GM12891 (cell line): Measurements from ENCODE around the gene MTSS2.

Experiments
- DNase-seq: peaks from one replicate; pipeline ENCODE4 v3.0.0; 2011; ENCODE audit warnings: low spot score; ENCODE audit not compliant: insufficient read length
- FAIRE-seq: peaks from 2 replicates; lab custom pipeline; 2011; peaks lifted over from hg19 to GRCh38; lab: Jason Lieb, UNC
- PAX5 ChIP-seq: IDR thresholded peaks from 2 replicates; pipeline ENCODE4 v1.6.1; 2011; ENCODE audit warnings: low read length, moderate library complexity, mild to moderate bottlenecking; ENCODE audit not compliant: insufficient read depth, severe bottlenecking
- POLR2A ChIP-seq: IDR thresholded peaks from 2 replicates; pipeline ENCODE4 v1.6.1; 2011; ENCODE audit warnings: low read depth, low read length, control low read depth
- POLR2AphosphoS5 ChIP-seq: IDR thresholded peaks from 2 replicates; pipeline ENCODE4 v1.6.1; 2011; ENCODE audit warnings: low read depth, low read length, control low read depth
- POU2F2 ChIP-seq: IDR thresholded peaks from 2 replicates; pipeline ENCODE4 v1.6.1; 2011; ENCODE audit warnings: low read depth, mild to moderate bottlenecking, control low read depth, low read length, moderate library complexity
- SPI1 ChIP-seq: IDR thresholded peaks from 2 replicates; pipeline ENCODE4 v1.6.1; 2011; ENCODE audit warnings: low read depth, low read length, control low read depth
- TAF1 ChIP-seq: IDR thresholded peaks from 2 replicates; pipeline ENCODE4 v1.6.1; 2011; ENCODE audit warnings: low read depth, low read length, control low read depth

The MTSS2 gene

GRCh38 chr16:70701036-70701435 lies 15.2 kb upstream of the MTSS2 start:
- DNase-seq (no peak), FAIRE-seq (no peak)
- TF ChIP-seq POU2F2: no peak

GRCh38 chr16:70700101-70701020 lies 14.5 kb upstream of the MTSS2 start:
- no peak for DNase-seq
- TF ChIP-seq SPI1: no peak
- TF ChIP-seq POLR2A: no peak
- no peak for TF ChIP-seq TAF1
- no peak for TF ChIP-seq POLR2AphosphoS5
- no peak for TF ChIP-seq POU2F2
- TF ChIP-seq PAX5: no peak
- FAIRE-seq: no peak

- FAIRE-seq: no peak
- TF ChIP-seq POLR2A: no peak
- no peak for TF ChIP-seq PAX5
- TF ChIP-seq POLR2AphosphoS5: no peak
- TF ChIP-seq SPI1: no peak
- TF ChIP-seq TAF1: no peak
- TF ChIP-seq POU2F2: no peak
- no peak for DNase-seq
These were observed 13.8 kb upstream of the MTSS2 start for GRCh38 chr16:70699696-70700095.

DNA sequence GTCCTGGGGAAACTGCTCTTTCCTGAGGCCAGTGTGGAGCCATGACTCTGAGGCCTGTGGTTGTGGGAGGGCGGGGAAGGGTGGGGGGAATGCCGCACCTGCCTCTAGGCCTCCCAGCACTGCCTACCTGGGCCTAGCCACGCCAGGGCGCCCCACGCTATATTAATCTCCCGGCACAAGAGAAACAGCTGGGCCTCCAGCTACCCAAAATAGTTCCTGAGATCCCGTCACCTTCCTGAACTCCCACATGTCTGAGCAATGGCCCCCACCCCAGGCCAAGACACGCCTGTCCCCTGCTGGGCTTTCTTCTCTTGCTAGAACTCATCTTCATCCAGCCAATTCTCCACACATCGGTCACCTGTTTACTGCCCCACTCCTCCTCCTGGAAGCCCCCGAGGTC lies 13.0 kb upstream of the MTSS2 start:
- DNase-seq (no peak), FAIRE-seq (no peak)
- TF ChIP-seq PAX5: no peak
- TF ChIP-seq SPI1: no peak
- TF ChIP-seq TAF1: no peak
- no peak for TF ChIP-seq POLR2A
- TF ChIP-seq POLR2AphosphoS5: no peak
- TF ChIP-seq POU2F2: no peak

DNA sequence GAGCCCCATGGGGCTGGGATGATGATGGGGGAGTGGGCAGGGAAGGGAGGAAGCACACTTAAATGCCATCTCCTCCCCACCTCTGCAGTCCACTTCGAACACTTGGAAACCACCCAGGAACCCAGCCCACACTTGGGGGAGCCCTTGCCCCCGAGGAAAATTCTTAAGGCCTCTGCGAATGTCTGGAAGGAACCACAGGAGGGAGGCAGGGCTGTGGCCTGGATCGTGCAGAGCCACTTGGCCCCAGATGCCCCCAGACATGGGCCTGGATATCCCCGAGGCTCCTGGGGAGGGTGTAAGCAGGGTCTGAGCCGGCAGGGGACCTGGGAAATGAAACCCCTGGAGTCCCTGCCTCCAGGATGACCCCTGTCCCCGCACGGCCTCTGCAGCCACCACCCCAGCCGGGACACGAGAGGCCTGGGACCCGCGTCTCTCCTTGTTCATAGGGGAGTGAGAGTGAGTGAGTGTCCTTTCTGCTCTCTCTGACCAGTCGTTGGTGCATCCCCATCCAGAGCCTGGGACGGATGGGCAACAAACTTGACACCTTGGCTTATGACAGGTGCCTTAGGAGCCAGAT lies 11.8 kb upstream of the MTSS2 start:
- no peak for DNase-seq

GRCh38 chr16:70696952-70697593 lies 11.2 kb upstream of the MTSS2 start:
- TF ChIP-seq POLR2AphosphoS5 (no peak), PAX5 (no peak), TAF1 (no peak), POLR2A (no peak), SPI1 (no peak), POU2F2 (no peak)
- FAIRE-seq: no peak

More for the DNA sequence above, 11.8 kb upstream of the MTSS2 start:
- FAIRE-seq: no peak
- TF ChIP-seq POU2F2 (no peak), POLR2AphosphoS5 (no peak), POLR2A (no peak), PAX5 (no peak), TAF1 (no peak), SPI1 (no peak)

DNA sequence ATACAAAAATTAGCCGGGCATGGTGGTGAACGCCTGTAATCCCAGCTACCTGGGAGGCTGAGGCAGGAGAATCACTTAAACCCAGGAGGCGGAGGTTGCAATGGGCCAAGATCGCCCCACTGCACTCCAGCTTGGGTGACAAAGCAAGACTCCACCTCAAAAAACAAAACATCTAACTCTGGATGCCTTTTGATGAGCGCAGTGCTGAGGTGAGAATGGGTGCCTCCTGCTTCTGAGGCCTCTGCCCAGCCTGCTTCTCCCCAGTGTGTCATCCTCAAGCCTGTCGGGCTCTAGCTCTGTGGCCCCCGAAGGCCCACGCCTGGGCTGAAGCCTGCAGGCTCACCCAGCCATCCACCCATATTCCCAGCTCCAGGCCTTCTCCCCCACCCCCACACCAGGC lies 10.5 kb upstream of the MTSS2 start:
- DNase-seq (no peak), FAIRE-seq (no peak)
- TF ChIP-seq PAX5 (no peak), POLR2A (no peak), SPI1 (no peak), POLR2AphosphoS5 (no peak), TAF1 (no peak), POU2F2 (no peak)

More at GRCh38 chr16:70696952-70697593, 11.2 kb upstream of the MTSS2 start:
- DNase-seq: no peak

- DNase-seq: no peak
- TF ChIP-seq SPI1: no peak
- no peak for TF ChIP-seq POLR2AphosphoS5
- TF ChIP-seq POLR2A: no peak
- no peak for TF ChIP-seq POU2F2
- no peak for TF ChIP-seq PAX5
- no peak for TF ChIP-seq TAF1
- peak; percentile 55 for FAIRE-seq
These were observed 9.6 kb upstream of the MTSS2 start for GRCh38 chr16:70695331-70696070.

DNA sequence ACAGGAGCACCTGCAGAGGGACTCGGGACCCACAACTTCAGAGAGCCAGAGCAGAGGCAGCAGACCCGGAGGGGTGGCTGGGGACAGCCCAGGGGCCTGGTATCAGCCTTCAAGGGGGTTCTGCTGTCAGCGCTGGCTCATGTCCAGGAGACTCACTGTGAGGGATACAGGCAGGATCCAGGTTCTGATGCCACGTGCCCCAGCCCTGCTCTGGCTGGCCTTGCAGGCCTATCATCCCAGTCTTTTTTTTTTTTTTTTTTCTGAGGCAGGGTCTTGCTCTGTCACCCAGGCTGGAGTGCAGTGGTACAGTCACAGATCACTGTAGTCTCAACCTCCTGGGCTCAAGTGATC lies 9.0 kb upstream of the MTSS2 start:
- TF ChIP-seq SPI1 (no peak), PAX5 (no peak)
- DNase-seq (no peak), FAIRE-seq (no peak)
